Measurements from ENCODE around the gene SIAH3. TPM values are rescaled to one million over a fixed set of nuclear protein-coding genes. Genes with fewer than 3 reads are reported as not detected.

SIAH3 gene
- total RNA-seq, 6 experiments from 2014 or later: not detected

- H3K4me1 ChIP-seq: no peaks in the 10 kb centered on the region
- no peak overlapping the region for H3K4me3 ChIP-seq
- no peaks in the 10 kb centered on the region for H3K27me3 ChIP-seq
- peak in 1 of 4 donors; percentile 65 for ATAC-seq
- intact Hi-C loops (cut with DNase I): no loop called here
- TF ChIP-seq POLR2A (IDR thresholded peaks at IDR 0.05): no peak
- TF ChIP-seq, protein P1, sequence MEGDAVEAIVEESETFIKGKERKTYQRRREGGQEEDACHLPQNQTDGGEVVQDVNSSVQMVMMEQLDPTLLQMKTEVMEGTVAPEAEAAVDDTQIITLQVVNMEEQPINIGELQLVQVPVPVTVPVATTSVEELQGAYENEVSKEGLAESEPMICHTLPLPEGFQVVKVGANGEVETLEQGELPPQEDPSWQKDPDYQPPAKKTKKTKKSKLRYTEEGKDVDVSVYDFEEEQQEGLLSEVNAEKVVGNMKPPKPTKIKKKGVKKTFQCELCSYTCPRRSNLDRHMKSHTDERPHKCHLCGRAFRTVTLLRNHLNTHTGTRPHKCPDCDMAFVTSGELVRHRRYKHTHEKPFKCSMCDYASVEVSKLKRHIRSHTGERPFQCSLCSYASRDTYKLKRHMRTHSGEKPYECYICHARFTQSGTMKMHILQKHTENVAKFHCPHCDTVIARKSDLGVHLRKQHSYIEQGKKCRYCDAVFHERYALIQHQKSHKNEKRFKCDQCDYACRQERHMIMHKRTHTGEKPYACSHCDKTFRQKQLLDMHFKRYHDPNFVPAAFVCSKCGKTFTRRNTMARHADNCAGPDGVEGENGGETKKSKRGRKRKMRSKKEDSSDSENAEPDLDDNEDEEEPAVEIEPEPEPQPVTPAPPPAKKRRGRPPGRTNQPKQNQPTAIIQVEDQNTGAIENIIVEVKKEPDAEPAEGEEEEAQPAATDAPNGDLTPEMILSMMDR (IDR thresholded peaks at IDR 0.05): no peak
- 43% methylated on average over 5 of the region's 6 CpGs for WGBS (ENCODE audit: insufficient coverage, low coverage, low lambda C conversion rate, missing lambda C conversion rate)
- DNase-seq: no peak
- no peaks in the 10 kb centered on the region for H3K9me3 ChIP-seq
- no peak overlapping the region for H3K27ac ChIP-seq
- no peaks in the 10 kb centered on the region for H3K36me3 ChIP-seq
Observed at GRCh38 chr13:45786293-45786920, 65.1 kb downstream of the SIAH3 start.

DNA sequence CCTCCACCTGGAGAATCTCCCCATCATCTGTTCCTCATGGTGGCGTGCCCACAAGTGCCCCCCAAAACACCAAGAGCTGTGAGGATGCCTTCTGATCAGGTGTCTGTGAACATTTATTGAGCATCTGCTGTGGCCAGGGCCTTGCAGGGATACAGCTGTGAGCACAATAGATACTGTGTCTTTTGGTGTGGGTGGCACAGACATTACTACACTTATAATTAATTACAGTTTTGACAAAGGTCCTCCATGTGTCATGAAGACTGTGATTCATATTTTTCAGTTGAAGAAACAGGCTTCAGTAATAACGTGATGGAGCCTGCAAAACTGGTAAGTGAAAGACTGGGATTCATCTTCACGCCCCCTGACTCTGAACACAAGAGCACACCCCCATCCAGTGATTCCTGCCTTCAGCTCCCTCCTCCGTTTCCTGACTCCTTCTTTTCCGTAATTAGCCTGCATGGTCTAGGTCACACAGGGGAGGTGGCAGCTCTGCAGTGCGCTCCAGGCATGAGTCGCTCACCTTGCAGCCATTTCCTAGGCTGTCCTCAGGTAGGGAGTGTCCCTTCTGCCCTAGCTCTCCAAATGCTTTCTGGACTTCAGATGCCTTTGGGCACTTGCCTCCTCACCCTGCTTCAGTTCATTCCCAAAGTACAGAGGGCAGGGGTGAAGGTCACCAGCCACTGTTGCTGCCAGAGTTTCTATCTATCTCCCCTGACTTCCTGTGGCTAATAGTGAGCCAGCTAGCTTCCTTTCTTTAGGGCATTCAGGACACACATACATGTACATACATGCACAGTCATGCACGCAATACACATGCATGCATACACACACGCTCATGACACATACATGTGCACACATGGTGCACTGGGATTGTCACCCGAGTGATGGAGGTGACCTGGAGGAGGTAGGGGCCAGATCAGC is 66.5 kb downstream of the SIAH3 start:
- Histone ChIP-seq H3K4me1 (no peaks in the 10 kb centered on the region), H3K27ac (no peak overlapping the region), H3K4me3 (no peak overlapping the region), H3K36me3 (no peaks in the 10 kb centered on the region), H3K9me3 (no peaks in the 10 kb centered on the region), H3K27me3 (no peaks in the 10 kb centered on the region)
- intact Hi-C loops (cut with DNase I): no loop called here
- no peak for TF ChIP-seq POLR2A (IDR thresholded peaks at IDR 0.05)
- TF ChIP-seq, protein P1 (IDR thresholded peaks at IDR 0.05): no peak
- no peak for DNase-seq
- ATAC-seq: peak in 1 of 4 donors; percentile 39
- WGBS (ENCODE audit: insufficient coverage, low coverage, low lambda C conversion rate, missing lambda C conversion rate): 47% methylated on average over 5 of the region's 10 CpGs

DNA sequence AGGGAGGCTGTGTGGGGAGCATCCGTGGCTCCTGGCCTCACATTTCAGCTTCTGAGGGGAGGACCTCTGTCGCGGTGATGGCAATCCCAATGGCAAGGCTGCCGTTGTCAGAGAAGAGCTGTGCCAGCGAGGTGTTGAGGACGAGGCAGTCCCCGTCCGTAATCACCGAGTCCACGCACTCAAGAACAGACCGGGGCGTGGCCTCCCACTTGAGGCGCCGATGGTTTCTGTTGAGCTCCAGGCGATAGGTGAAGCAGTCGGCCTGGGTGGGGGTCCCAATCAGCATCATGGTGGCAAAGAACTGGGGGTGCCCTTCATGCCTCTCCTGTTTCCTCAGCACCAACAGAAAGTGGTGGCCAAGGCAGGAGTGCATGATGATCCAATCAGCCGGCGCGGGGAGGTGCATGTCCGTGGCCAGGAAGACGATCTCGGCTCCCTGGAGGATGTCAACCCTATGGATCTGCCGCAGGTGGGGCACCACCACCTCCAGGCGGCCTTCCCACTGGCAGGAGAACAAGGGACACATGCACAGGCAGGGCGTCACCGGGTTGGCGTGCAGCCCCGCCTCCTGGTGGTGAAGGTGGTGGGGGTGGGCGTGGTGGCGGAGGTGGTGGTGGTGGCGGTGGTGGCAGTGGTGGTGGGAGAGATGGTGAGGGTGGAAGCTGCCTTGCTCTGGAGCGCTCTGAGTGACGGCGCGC is 68.1 kb downstream of the SIAH3 start:
- intact Hi-C loops (cut with DNase I): no loop called here
- H3K9me3 ChIP-seq: no peaks in the 10 kb centered on the region
- ATAC-seq: peak in 1 of 4 donors; percentile 10

DNA sequence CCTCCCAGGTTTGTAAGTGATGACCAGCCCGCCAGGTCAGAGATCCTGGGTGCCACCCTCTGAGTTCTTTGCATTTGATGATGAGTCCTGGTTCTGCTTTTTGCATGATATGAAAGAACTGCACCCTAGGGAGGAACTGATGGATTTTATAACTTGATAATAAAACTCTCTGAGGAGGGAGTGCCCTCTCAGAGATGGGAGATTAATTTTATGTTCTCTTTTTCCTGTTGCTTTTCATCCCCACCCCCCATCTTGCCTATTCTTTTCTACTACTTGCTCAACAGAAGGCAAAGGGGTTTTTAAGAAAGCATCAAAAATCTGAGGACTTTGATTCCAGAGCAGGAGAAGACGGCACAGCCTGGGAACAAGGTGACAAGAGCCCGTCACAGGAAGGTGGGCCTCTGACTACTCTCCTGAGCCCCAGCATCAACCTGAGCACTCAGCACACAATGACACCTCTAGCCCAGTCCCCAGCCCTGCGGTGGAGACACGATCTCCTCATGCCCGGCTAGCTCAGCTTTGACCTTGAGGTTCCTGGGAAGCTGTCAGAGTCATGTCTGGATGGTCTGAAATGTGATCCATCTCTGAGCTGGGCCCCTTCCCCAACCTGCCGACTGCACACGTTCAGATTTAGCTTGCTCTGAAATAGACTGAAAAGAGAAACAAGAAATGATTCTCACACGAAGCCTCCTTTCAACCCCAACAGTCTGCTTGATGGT is 69.1 kb downstream of the SIAH3 start:
- WGBS (ENCODE audit: insufficient coverage, low coverage, low lambda C conversion rate, missing lambda C conversion rate): 46% methylated on average over 5 of the region's 9 CpGs
- intact Hi-C loops (cut with DNase I): no loop called here
- DNase-seq: no peak
- no peaks in the 10 kb centered on the region for H3K4me1 ChIP-seq
- H3K9me3 ChIP-seq: no peaks in the 10 kb centered on the region
- no peak for ATAC-seq
- no peak overlapping the region for H3K4me3 ChIP-seq
- no peaks in the 10 kb centered on the region for H3K36me3 ChIP-seq
- TF ChIP-seq POLR2A (IDR thresholded peaks at IDR 0.05): no peak
- no peak overlapping the region for H3K27ac ChIP-seq
- no peaks in the 10 kb centered on the region for H3K27me3 ChIP-seq

More for the DNA sequence above, 68.1 kb downstream of the SIAH3 start:
- Histone ChIP-seq H3K27ac (no peak overlapping the region), H3K4me1 (no peaks in the 10 kb centered on the region), H3K36me3 (no peaks in the 10 kb centered on the region), H3K4me3 (no peak overlapping the region), H3K27me3 (no peaks in the 10 kb centered on the region)
- no peak for TF ChIP-seq POLR2A (IDR thresholded peaks at IDR 0.05)
- TF ChIP-seq, protein P1 (IDR thresholded peaks at IDR 0.05): no peak
- WGBS (ENCODE audit: insufficient coverage, low coverage, low lambda C conversion rate, missing lambda C conversion rate): 86% methylated on average over 10 of the region's 35 CpGs
- no peak for DNase-seq

All from right lobe of liver (tissue), 6 donors.